DOHH2 (cell line): ENCODE data around the gene DPP10.

ENCODE experiments used
- H3F3A ChIP-seq: fragments of 200-600 bp; sonication (generic), shearing (Covaris generic); 2 replicates; pipeline ENCODE4 v1.6.0; 2016; ENCODE audit warnings: antibody characterized with exemption, mild to moderate bottlenecking; ENCODE audit not compliant: control insufficient read depth, insufficient read depth
- H3K27ac ChIP-seq: fragments of 200-600 bp; sonication (generic); 2 replicates; pipeline ENCODE4 v1.5.1; 2014; ENCODE audit warnings: low read depth, mild to moderate bottlenecking, low read length, moderate library complexity
- H3K27me3 ChIP-seq: fragments of 200-600 bp; sonication (generic); 2 replicates; pipeline ENCODE4 v1.6.1; 2014; ENCODE audit warnings: mild to moderate bottlenecking, low read length, mixed read lengths; ENCODE audit not compliant: control insufficient read depth
- H3K36me3 ChIP-seq: fragments of 200-600 bp; sonication (generic); 2 replicates; pipeline ENCODE4 v1.6.1; 2014; ENCODE audit warnings: mild to moderate bottlenecking, low read length, moderate library complexity, mixed read lengths; ENCODE audit not compliant: control insufficient read depth
- H3K4me1 ChIP-seq: fragments of 200-600 bp; sonication (generic); 2 replicates; pipeline ENCODE4 v1.6.1; 2014; ENCODE audit warnings: mild to moderate bottlenecking, low read length, mixed read lengths; ENCODE audit not compliant: control insufficient read depth
- H3K4me2 ChIP-seq: fragments of 200-600 bp; sonication (generic); 2 replicates; pipeline ENCODE4 v1.6.0; 2014; ENCODE audit warnings: mild to moderate bottlenecking, low read length, moderate library complexity
- H3K4me3 ChIP-seq: fragments of 200-600 bp; sonication (generic); 2 replicates; pipeline ENCODE4 v1.5.1; 2014; ENCODE audit warnings: mild to moderate bottlenecking, low read length, mixed read lengths
- H3K79me2 ChIP-seq: fragments of 200-600 bp; sonication (generic); 2 replicates; pipeline ENCODE4 v1.6.1; 2014; ENCODE audit warnings: mild to moderate bottlenecking, low read length, mixed read lengths; ENCODE audit not compliant: control insufficient read depth
- H3K9me2 ChIP-seq: fragments of 200-600 bp; sonication (generic); replicated peaks from 2 replicates; pipeline ENCODE4 v1.6.1; 2014; ENCODE audit warnings: mild to moderate bottlenecking, low read length, mixed read lengths; ENCODE audit not compliant: control insufficient read depth
- H3K9me3 ChIP-seq: fragments of 200-600 bp; sonication (generic); 2 replicates; pipeline ENCODE4 v1.6.1; 2014; ENCODE audit warnings: antibody characterized with exemption, low read length, mixed read lengths; ENCODE audit not compliant: control insufficient read depth, insufficient read depth
- H4K20me1 ChIP-seq: fragments of 200-600 bp; sonication (generic); 2 replicates; pipeline ENCODE4 v1.6.0; 2014; ENCODE audit warnings: low read depth, mild to moderate bottlenecking, antibody characterized with exemption, low read length, moderate library complexity; ENCODE audit not compliant: control insufficient read depth, insufficient read depth
- CTCF ChIP-seq: fragments of 200-600 bp; sonication (generic); IDR thresholded peaks from one replicate; pipeline ENCODE4 v1.5.1; 2014; ENCODE audit warnings: antibody characterized with exemption, mild to moderate bottlenecking, low read depth, low read length; ENCODE audit not compliant: poor library complexity, severe bottlenecking
- EZH2phosphoT487 ChIP-seq: fragments of 200-600 bp; sonication (generic); IDR thresholded peaks from 2 replicates; pipeline ENCODE4 v1.6.1; 2017; ENCODE audit warnings: borderline replicate concordance, mild to moderate bottlenecking, antibody characterized with exemption, low read length, moderate library complexity, mixed read lengths

The DPP10 gene

GRCh38 chr2:114577657-114578056 lies 135.2 kb downstream of the DPP10 start:
- Histone ChIP-seq H3K79me2 (no peaks in the 10 kb centered on the region), H4K20me1 (no peaks in the 10 kb centered on the region), H3K4me3 (no peak overlapping the region), H3K4me2 (no peak overlapping the region), H3K9me2 (no peaks in the 10 kb centered on the region), H3K27me3 (no peaks in the 10 kb centered on the region), H3F3A (no peaks in the 10 kb centered on the region), H3K9me3 (no peaks in the 10 kb centered on the region), H3K4me1 (no peaks in the 10 kb centered on the region), H3K27ac (no peak overlapping the region), H3K36me3 (no peaks in the 10 kb centered on the region)
- TF ChIP-seq CTCF (no peak), EZH2phosphoT487 (no peak)

- H3K9me3 ChIP-seq: no peaks in the 10 kb centered on the region
- H3K27me3 ChIP-seq: no peaks in the 10 kb centered on the region
- H4K20me1 ChIP-seq: no peaks in the 10 kb centered on the region
- TF ChIP-seq EZH2phosphoT487 (no peak), CTCF (no peak)
- H3K4me1 ChIP-seq: no peaks in the 10 kb centered on the region
- no peak overlapping the region for H3K27ac ChIP-seq
- no peaks in the 10 kb centered on the region for H3F3A ChIP-seq
- no peak overlapping the region for H3K4me2 ChIP-seq
- H3K9me2 ChIP-seq: no peaks in the 10 kb centered on the region
- no peaks in the 10 kb centered on the region for H3K79me2 ChIP-seq
- H3K4me3 ChIP-seq: no peak overlapping the region
- H3K36me3 ChIP-seq: no peaks in the 10 kb centered on the region
Measured at GRCh38 chr2:114579542-114579941, 137.1 kb downstream of the DPP10 start.

- TF ChIP-seq EZH2phosphoT487: no peak
- TF ChIP-seq CTCF: no peak
- no peaks in the 10 kb centered on the region for H3K79me2 ChIP-seq
- no peak overlapping the region for H3K27ac ChIP-seq
- no peaks in the 10 kb centered on the region for H3K27me3 ChIP-seq
- no peaks in the 10 kb centered on the region for H3K9me3 ChIP-seq
- no peak overlapping the region for H3K4me2 ChIP-seq
- H3K9me2 ChIP-seq: no peaks in the 10 kb centered on the region
- H3K4me1 ChIP-seq: no peaks in the 10 kb centered on the region
- no peak overlapping the region for H3K4me3 ChIP-seq
- H3F3A ChIP-seq: no peaks in the 10 kb centered on the region
- no peaks in the 10 kb centered on the region for H3K36me3 ChIP-seq
- H4K20me1 ChIP-seq: no peaks in the 10 kb centered on the region
Measured at GRCh38 chr2:114580691-114581090, 138.2 kb downstream of the DPP10 start.

GRCh38 chr2:114598329-114598728 lies 155.9 kb downstream of the DPP10 start:
- H3K9me2 ChIP-seq: no peaks in the 10 kb centered on the region
- no peaks in the 10 kb centered on the region for H4K20me1 ChIP-seq
- H3K4me2 ChIP-seq: no peak overlapping the region
- H3K27ac ChIP-seq: no peak overlapping the region
- TF ChIP-seq EZH2phosphoT487 (no peak), CTCF (no peak)
- no peaks in the 10 kb centered on the region for H3K79me2 ChIP-seq
- H3K27me3 ChIP-seq: no peaks in the 10 kb centered on the region
- no peak overlapping the region for H3K4me3 ChIP-seq
- H3K9me3 ChIP-seq: no peaks in the 10 kb centered on the region
- H3K4me1 ChIP-seq: no peaks in the 10 kb centered on the region
- H3F3A ChIP-seq: no peaks in the 10 kb centered on the region
- H3K36me3 ChIP-seq: no peaks in the 10 kb centered on the region
